Renal cortex interstitium (tissue), 15 donors: ENCODE data around the gene DRAP1. TPM values are rescaled to one million over a fixed set of nuclear protein-coding genes. Genes with fewer than 3 reads are reported as not detected.

Experiments
- DNase-seq, 11 donors: peaks; one replicate each; pipeline ENCODE4 v3.0.0-alpha.2; 2013; ENCODE audit warnings: low read depth in 9 of 11, low spot score in 4 of 11; ENCODE audit errors: extremely low read depth in 1 of 11
- long read RNA-seq, 16 experiments: transcript quantifications; one replicate each; lab custom pipeline, GENCODE V29; 2026
- polyA plus RNA-seq, 3 donors: library from polyadenylated mRNA; unstranded; fragments of 120-200 nt; gene quantifications; one replicate each; pipeline ENCODE4 v1.2.1, GENCODE V29; 2013; ENCODE audit not compliant: insufficient read length in 3 of 3

DRAP1 gene
- polyA plus RNA-seq = 100 to 1,000 TPM in 1 of 3 donors, 10 to 100 TPM in 2; 73.3 to 109 (median 88.0) TPM
- long read RNA-seq, donor 1, transcript DRAP1-209 (4 exons, 453 nt) = minor isoform, 12 of 86 reads
- long read RNA-seq, donor 1, transcript DRAP1-203 (1 exons, 474 nt) = minor isoform, 5 of 86 reads
- long read RNA-seq, donor 1, transcript DRAP1-201 (7 exons, 989 nt) = major isoform, 50 of 86 reads
- long read RNA-seq, donor 1, transcript DRAP1-206 (3 exons, 837 nt) = minor isoform, 10 of 86 reads
- long read RNA-seq, donor 1, partial matches to known transcripts = 8 of 86 reads
- long read RNA-seq, donor 1, other reads (novel, unspliced or antisense) = 0 of 86 reads
- long read RNA-seq, donor 2, transcript DRAP1-201 (7 exons, 989 nt) = major isoform, 58 of 80 reads
- long read RNA-seq, donor 2, transcript DRAP1-209 (4 exons, 453 nt) = minor isoform, 9 of 80 reads
- long read RNA-seq, donor 2, transcript DRAP1-206 (3 exons, 837 nt) = minor isoform, 5 of 80 reads
- long read RNA-seq, donor 2, partial matches to known transcripts = 5 of 80 reads
- long read RNA-seq, donor 2, other reads (novel, unspliced or antisense) = 0 of 80 reads
- long read RNA-seq, donor 3, transcript DRAP1-201 (7 exons, 989 nt) = major isoform, 88 of 126 reads
- long read RNA-seq, donor 3, transcript DRAP1-206 (3 exons, 837 nt) = minor isoform, 5 of 126 reads
- long read RNA-seq, donor 3, transcript DRAP1-209 (4 exons, 453 nt) = minor isoform, 10 of 126 reads
- long read RNA-seq, donor 3, partial matches to known transcripts = 11 of 126 reads
- long read RNA-seq, donor 3, other reads (novel, unspliced or antisense) = 5 of 126 reads
- long read RNA-seq, donor 4, transcript DRAP1-201 (7 exons, 989 nt) = major isoform, 55 of 77 reads
- long read RNA-seq, donor 4, transcript DRAP1-209 (4 exons, 453 nt) = minor isoform, 10 of 77 reads
- long read RNA-seq, donor 4, partial matches to known transcripts = 0 of 77 reads
- long read RNA-seq, donor 4, other reads (novel, unspliced or antisense) = 0 of 77 reads
- long read RNA-seq, donor 5 = 0 reads
- long read RNA-seq, donor 6, transcript DRAP1-201 (7 exons, 989 nt) = major isoform, 39 of 76 reads
- long read RNA-seq, donor 6, transcript DRAP1-206 (3 exons, 837 nt) = minor isoform, 5 of 76 reads
- long read RNA-seq, donor 6, transcript DRAP1-209 (4 exons, 453 nt) = minor isoform, 7 of 76 reads
- long read RNA-seq, donor 6, partial matches to known transcripts = 19 of 76 reads
- long read RNA-seq, donor 6, other reads (novel, unspliced or antisense) = 0 of 76 reads
- long read RNA-seq, donor 7, transcript DRAP1-206 (3 exons, 837 nt) = minor isoform, 8 of 116 reads
- long read RNA-seq, donor 7, transcript DRAP1-209 (4 exons, 453 nt) = minor isoform, 16 of 116 reads
- long read RNA-seq, donor 7, transcript DRAP1-201 (7 exons, 989 nt) = major isoform, 73 of 116 reads
- long read RNA-seq, donor 7, transcript DRAP1-203 (1 exons, 474 nt) = minor isoform, 5 of 116 reads
- long read RNA-seq, donor 7, partial matches to known transcripts = 8 of 116 reads
- long read RNA-seq, donor 7, other reads (novel, unspliced or antisense) = 0 of 116 reads
- long read RNA-seq, donor 8, transcript DRAP1-209 (4 exons, 453 nt) = minor isoform, 31 of 163 reads
- long read RNA-seq, donor 8, transcript DRAP1-208 (6 exons, 751 nt) = minor isoform, 7 of 163 reads
- long read RNA-seq, donor 8, transcript DRAP1-206 (3 exons, 837 nt) = minor isoform, 14 of 163 reads
- long read RNA-seq, donor 8, transcript DRAP1-201 (7 exons, 989 nt) = major isoform, 92 of 163 reads
- long read RNA-seq, donor 8, partial matches to known transcripts = 16 of 163 reads
- long read RNA-seq, donor 8, other reads (novel, unspliced or antisense) = 0 of 163 reads
- long read RNA-seq, donor 9, transcript DRAP1-209 (4 exons, 453 nt) = minor isoform, 10 of 84 reads
- long read RNA-seq, donor 9, transcript DRAP1-201 (7 exons, 989 nt) = major isoform, 65 of 84 reads
- long read RNA-seq, donor 9, partial matches to known transcripts = 5 of 84 reads
- long read RNA-seq, donor 9, other reads (novel, unspliced or antisense) = 0 of 84 reads
- long read RNA-seq, donor 10, transcript DRAP1-209 (4 exons, 453 nt) = minor isoform, 12 of 85 reads
- long read RNA-seq, donor 10, transcript DRAP1-201 (7 exons, 989 nt) = major isoform, 53 of 85 reads
- long read RNA-seq, donor 10, partial matches to known transcripts = 13 of 85 reads
- long read RNA-seq, donor 10, other reads (novel, unspliced or antisense) = 0 of 85 reads
- long read RNA-seq, donor 11, transcript DRAP1-209 (4 exons, 453 nt) = minor isoform, 5 of 51 reads
- long read RNA-seq, donor 11, transcript DRAP1-201 (7 exons, 989 nt) = major isoform, 44 of 51 reads
- long read RNA-seq, donor 11, partial matches to known transcripts = 0 of 51 reads
- long read RNA-seq, donor 11, other reads (novel, unspliced or antisense) = 0 of 51 reads
- long read RNA-seq, donor 12, transcript DRAP1-201 (7 exons, 989 nt) = major isoform, 32 of 43 reads
- long read RNA-seq, donor 12, partial matches to known transcripts = 0 of 43 reads
- long read RNA-seq, donor 12, other reads (novel, unspliced or antisense) = 0 of 43 reads
- long read RNA-seq, donor 13 = 0 reads
- long read RNA-seq, donor 14, transcript DRAP1-201 (7 exons, 989 nt) = major isoform, 39 of 79 reads
- long read RNA-seq, donor 14, transcript DRAP1-209 (4 exons, 453 nt) = minor isoform, 8 of 79 reads
- long read RNA-seq, donor 14, partial matches to known transcripts = 16 of 79 reads
- long read RNA-seq, donor 14, other reads (novel, unspliced or antisense) = 6 of 79 reads
- long read RNA-seq, donor 15, transcript DRAP1-201 (7 exons, 989 nt) = major isoform, 18 of 28 reads
- long read RNA-seq, donor 15, transcript DRAP1-209 (4 exons, 453 nt) = minor isoform, 5 of 28 reads
- long read RNA-seq, donor 15, partial matches to known transcripts = 0 of 28 reads
- long read RNA-seq, donor 15, other reads (novel, unspliced or antisense) = 0 of 28 reads
- long read RNA-seq, donor 16, transcript DRAP1-201 (7 exons, 989 nt) = major isoform, 168 of 234 reads
- long read RNA-seq, donor 16, transcript DRAP1-209 (4 exons, 453 nt) = minor isoform, 21 of 234 reads
- long read RNA-seq, donor 16, transcript DRAP1-206 (3 exons, 837 nt) = minor isoform, 10 of 234 reads
- long read RNA-seq, donor 16, transcript DRAP1-208 (6 exons, 751 nt) = minor isoform, 11 of 234 reads
- long read RNA-seq, donor 16, partial matches to known transcripts = 15 of 234 reads
- long read RNA-seq, donor 16, other reads (novel, unspliced or antisense) = 6 of 234 reads

- DNase-seq = peak; percentile 86 to 98 (median 96)
Measured at GRCh38 chr11:65919141-65919572, at the start of gene DRAP1. DRAP1 (plus strand) TSS chr11:65919426; CDS start chr11:65919502, 76 bp downstream.

GRCh38 chr11:65869643-65870306 lies 49.5 kb upstream of the DRAP1 start:
- no peak for DNase-seq

- DNase-seq = no peak
Measured at GRCh38 chr11:65870307-65870658, 48.9 kb upstream of the DRAP1 start.

GRCh38 chr11:65870706-65871681 lies 48.2 kb upstream of the DRAP1 start:
- no peak for DNase-seq

- DNase-seq = no peak
Measured at GRCh38 chr11:65871811-65872548, 47.2 kb upstream of the DRAP1 start.

- peak in 1 of 11 donors; percentile 36 for DNase-seq
Measured at GRCh38 chr11:65872586-65873317, 46.5 kb upstream of the DRAP1 start, which contains the start of gene EFEMP2. EFEMP2 (minus strand) TSS chr11:65872800; CDS start chr11:65872354, 446 bp downstream.

- peak in 10 of 11 donors; percentile 81 to 89 (median 88) for DNase-seq
Measured at GRCh38 chr11:65873318-65874156, 45.7 kb upstream of the DRAP1 start.

- no peak for DNase-seq
Measured at GRCh38 chr11:65879617-65880016, 39.6 kb upstream of the DRAP1 start, which contains the start of gene CTSW. CTSW (plus strand) TSS chr11:65879837; CDS start chr11:65879855, 18 bp downstream.

GRCh38 chr11:65880027-65880426 lies 39.2 kb upstream of the DRAP1 start:
- DNase-seq = no peak

- DNase-seq = no peak
Measured at GRCh38 chr11:65880844-65881421, 38.3 kb upstream of the DRAP1 start.
